GM20431 (cell line): Measurements from ENCODE around the gene MX1.

Source experiments
- in situ Hi-C: fragments of 300-500 bp; cut with MseI, MboI; formaldehyde crosslinking; loops from one replicate; pipeline ENCODE4 v1.15.0; 2020; ENCODE audit warnings: low sequenced_read_pairs; ENCODE audit not compliant: unreplicated experiment

MX1 gene

DNA sequence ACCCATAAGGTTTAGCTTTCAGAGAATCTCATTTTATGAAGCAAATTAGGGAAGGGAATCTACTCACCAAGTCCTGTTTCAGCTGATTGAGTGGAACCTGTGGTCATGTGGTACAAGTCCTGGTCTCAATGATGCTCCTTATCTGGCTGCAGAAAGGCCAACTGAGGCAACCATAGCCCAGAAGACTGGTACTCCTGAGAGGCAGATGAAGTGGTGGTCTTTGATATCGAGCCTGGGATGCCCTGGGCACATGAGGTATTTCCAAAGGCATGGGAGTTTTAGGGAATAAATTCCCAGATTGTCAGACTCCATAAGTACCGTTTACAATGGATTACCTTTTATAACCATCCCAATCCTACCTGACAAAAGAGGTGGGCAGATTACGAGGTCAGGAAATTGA is 3.3 kb downstream of the MX1 start:
- in situ Hi-C loops = no loop called here

DNA sequence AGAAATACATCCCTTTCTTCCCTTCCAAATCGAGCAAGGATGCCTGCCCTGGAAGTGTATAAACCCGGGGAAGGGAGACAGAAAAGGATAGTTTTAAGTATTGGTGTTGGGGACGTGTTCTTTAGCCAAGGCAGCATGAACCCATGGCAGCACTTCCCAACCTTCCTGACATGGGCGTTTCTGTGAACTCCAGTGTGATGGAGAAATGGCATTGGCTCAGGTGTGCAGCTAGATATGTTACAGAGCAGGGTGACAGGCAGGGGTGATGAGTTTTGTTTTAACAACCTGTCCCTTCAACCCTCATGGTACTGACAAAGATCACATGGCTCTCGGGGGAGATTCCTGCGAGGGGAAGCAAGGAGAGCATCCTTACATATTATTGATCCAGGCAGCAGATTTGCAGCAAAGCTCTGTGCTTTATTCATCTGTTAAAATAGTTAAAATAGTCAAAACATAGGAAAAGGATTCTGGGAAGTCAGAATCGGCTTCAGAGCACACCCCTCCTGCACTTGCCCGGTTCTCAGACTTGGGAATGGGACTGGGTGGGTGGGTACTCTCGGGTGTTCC is 4.0 kb downstream of the MX1 start:
- in situ Hi-C loops = no loop called here

DNA sequence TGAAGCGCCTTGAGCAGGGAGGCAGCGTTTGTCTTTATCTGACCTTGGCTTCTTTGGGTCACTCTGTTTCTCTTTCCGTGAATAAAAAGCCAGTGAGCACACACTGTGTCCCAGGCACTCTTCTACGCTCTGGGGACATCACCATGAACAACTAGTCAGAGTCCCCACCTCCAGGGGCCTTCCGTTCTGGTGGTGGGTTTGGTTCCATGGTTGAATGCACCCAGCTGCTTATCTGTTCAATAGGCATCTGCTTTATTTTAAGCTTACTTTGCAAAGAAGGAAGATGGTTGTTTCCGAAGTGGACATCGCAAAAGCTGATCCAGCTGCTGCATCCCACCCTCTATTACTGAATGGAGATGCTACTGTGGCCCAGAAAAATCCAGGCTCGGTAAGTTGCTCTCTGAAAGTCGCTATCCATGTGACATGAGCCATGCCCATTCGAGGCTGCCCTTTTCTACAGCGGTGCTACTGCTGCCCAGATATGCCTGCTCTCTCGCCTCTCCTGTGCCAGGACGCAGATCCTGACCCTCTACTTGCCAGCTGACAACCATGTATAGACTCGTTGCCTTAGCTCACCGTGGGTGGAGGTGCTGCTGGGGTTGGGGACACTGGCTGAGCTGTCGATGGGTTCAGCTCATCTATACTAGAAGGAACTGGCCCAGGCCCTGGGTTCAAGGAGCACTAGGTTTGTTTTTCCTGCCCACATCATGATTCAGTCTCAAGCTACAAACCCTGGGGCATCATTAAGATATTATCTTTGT is 5.9 kb downstream of the MX1 start:
- in situ Hi-C loops = no loop called here

DNA sequence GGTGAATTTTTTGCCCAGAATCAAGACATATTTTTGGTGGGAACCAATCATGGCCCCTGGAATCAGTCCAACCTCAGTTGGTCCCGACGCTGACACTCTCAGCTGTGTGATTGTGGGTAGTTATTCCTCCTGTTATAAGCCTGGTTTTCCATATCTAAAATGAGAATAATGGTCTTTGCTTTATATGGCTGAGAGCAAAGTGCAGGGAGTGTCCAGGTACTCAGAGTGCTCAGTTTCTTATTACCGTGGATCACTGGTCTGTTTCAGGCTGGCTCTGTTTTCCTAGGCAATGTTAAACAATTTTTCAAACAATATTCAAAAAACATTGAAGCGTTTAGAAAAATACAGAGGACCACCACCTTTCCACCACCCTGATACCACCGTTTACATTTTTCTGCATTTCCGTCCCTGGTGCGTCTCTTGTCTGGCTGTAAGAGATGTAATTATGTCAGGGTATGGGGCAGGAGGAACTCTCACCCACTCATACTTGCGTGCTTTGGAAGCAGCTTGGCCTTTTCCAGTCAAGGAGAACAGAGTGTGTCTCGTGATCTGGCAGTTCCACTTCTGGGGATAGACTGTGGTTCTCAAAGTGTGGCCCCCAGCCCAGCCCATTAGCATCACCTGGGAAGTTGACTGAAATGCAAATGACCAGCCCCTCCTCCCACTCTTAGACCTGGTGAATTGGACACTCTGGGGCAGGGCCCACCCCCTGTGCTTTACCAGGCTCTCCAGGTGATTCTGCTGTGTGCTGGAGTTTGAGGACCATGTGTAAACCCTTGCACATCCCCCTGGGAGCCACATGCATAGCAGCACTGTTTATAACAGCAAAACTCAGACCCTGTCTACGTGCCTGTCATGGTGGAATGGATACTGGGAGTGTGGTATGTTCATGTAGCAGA is 6.8 kb downstream of the MX1 start:
- in situ Hi-C loops = no loop called here

DNA sequence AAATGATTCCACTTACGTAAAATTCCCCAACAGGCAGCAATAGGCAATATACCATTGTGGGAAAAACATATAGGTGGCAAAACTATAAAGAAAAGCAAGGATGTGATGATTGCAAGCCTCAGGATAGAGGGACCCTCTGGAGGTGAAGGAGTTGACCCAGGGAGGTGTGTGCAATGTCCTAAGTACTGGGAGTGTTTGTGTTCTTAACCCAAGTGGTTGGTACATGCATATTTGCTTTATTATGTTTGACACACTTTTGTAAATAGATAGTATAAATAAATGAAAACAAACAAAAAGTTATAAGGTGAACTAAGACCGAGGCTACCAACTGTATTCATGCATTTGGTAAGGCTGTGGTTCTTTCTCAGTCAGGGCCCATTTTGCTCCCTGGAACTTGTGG is 7.5 kb downstream of the MX1 start:
- in situ Hi-C loops = no loop called here

DNA sequence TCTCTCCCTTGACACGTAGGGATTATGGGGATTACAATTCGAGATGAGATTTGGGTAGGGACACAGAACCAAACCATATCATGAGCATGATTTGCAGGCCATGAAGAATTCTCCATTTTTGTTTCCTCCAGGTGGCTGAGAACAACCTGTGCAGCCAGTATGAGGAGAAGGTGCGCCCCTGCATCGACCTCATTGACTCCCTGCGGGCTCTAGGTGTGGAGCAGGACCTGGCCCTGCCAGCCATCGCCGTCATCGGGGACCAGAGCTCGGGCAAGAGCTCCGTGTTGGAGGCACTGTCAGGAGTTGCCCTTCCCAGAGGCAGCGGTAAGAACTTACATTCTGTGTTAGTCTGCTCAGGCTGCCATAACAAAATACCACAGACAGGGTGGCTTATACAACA is 9.7 kb downstream of the MX1 start:
- in situ Hi-C loops = no loop called here

DNA sequence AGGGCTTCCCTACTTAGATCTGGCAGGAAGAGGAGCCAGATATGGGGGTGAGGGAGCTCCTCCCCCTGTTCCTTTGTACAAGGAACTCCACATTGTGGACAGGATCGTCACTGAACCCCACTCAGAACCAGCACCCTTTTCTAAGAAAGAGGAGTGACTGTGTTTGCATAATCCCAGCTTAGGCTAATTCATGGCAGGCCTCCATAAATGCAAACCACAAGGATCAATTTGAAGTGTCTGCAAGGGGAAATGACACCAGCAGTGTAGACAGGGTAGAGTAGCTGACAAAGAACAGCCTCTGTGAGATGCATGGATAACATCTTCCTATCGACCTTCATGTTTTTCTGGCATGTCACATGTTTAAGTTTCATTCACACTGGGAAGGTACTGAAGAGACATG is 11.7 kb downstream of the MX1 start:
- in situ Hi-C loops = no loop called here

DNA sequence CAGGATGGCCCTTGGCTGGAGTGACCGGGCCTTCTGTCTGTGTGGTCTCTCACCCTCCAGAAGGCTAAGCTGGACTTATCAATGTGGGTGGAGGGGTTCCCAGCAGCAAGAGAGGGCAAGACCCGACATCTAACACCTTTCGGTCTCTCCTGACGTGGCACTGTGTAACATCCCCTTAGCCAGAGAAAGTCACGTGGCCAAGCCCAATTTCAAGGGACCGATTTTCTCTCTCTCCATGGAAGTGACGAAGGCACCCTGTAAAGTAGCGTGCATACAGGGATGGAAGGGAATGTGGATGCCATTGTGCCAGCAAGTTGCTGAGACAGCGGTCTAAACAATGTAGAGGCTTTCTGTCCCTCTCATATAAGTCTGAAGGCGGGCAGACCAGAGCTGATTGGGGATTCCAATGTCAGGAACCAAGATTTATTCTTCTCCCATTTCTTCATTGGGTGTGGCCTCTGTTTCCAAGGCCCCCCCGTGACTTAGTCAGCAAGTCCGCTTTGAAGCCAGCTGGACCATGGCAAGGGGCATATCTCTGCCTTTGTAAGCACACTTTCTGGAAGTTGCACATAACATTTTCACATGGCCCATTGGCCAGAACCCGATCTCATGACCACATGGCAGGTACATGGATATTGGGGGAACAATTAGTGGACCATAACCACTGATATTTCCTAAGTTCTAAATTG is 12.5 kb downstream of the MX1 start:
- in situ Hi-C loops = no loop called here

DNA sequence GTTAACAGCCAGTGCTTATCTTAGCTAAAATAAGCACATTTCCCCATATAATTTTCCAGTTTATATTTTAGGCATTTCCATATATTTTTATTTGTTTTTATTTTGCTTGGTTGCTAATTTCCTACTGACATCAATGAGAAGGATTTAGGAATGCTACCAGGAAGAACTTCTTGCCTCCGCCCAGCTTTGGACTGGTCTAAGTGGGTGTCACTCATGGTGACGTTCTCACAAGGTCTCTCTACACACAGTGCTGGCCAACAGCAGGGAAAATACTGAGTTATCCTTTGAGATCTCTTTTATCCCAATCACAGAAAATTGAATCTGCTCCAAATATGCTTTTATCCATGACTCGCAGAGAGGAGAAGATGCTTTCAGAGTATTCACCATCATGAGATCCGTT is 13.2 kb downstream of the MX1 start:
- in situ Hi-C loops = no loop called here

DNA sequence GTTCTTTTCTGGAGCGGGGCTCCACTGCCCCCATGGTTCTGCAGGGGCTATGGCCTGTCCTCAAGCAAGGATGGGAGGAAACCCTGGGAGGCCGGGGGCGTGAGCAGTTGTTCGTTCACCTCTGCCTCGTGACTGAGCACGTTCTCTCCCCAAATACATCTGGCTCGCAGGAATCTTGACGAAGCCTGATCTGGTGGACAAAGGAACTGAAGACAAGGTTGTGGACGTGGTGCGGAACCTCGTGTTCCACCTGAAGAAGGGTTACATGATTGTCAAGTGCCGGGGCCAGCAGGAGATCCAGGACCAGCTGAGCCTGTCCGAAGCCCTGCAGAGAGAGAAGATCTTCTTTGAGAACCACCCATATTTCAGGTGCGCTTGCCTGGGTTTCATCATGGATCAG is 15.5 kb downstream of the MX1 start:
- in situ Hi-C loops = no loop called here

DNA sequence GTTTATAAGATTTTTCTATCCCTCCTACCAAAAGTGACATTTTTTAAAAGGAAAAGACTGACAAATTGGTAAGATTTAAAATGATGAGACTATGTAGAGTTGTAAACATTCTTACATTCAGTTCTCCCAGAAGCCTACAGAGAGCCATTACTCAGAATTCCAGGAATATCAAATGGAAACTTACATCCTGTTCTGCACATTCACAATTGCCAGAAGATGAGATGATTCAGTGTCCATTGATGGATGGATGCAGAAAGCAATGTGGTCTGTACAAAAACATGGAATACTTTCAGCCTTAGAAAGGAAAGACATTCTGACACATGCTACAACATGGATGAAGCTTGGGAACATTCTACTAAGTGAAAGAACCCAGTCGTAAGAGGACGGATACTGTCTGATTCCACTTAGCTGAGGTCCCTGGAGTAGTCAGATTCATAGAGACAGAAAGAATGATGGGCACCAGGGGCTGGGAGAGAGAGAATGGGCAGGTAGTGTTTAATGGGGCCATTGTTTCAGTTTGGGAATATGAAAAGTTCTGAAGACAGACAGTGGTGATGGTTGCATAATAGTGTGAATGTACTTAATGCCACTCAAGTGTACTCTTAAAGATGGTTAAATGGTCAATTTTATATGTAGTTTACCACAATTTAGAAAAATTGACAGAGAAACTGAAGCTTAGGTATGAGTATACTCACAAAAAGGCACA is 16.6 kb downstream of the MX1 start:
- in situ Hi-C loops = no loop called here

DNA sequence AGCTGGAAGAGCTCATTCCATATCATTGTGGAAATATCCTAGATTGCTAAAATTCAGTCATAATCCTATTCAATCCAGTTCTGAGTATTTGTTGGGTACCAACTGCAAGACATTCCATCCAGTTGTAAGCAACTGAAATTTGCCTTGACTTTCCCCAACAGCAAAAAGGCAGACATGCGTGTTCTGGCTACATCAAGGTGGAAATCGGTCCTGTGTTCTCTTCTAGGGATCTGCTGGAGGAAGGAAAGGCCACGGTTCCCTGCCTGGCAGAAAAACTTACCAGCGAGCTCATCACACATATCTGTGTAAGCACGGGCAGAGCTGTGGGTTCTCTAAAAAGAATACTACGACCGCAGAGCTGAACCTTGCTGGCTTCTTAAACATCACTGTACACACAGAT is 17.5 kb downstream of the MX1 start:
- in situ Hi-C loops = no loop called here

DNA sequence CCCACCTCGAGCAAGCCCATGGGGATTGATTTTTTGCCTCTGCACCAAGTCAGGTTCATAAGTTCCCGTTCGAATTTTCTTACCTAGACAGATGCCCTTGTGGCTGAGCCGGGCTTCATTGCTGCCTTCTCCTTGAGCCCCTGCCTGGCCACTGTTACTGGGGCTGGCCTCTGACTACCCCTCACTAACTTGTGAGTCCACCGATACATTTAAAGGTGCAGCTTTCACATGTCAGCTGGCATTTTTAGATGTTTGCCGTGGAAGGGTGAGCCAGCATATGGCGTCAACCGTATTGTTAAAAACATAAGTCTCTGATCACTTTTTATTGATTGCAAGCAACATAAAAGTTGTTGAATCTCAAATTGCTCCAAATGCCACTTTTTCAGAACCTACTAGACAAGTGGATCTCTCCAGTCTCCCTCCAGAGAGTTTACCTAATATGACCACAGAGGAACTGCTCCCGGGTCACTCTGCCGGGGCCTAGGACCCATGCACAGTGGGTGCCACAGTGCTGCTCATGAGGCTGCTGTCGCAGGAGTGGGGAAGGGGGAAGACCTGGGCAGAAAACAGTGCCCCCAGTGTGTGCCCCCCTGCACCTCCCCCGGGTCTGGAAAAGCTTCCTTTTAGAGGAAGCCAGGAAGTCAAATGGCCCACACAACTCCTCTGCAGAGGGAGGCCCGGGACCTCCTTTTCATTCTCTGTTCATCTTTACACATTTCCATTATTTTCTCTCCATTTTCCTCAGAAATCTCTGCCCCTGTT is 18.8 kb downstream of the MX1 start:
- in situ Hi-C loops = no loop called here

DNA sequence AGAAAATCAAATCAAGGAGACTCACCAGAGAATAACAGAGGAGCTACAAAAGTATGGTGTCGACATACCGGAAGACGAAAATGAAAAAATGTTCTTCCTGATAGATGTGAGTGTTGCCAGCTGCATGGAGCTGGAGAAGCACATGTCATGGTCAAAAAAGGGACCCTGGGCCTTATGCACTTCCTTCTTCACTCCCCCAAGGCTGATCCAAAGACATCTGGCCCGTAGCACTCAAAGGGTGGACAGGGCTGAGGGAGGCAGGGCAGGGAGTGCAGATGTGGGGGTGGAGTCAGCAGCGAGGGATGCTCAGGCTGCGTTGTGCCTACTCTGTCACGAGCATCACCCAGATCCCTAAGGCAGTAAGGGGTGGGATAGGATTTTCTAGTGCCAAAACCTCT is 19.4 kb downstream of the MX1 start:
- in situ Hi-C loops = no loop called here

DNA sequence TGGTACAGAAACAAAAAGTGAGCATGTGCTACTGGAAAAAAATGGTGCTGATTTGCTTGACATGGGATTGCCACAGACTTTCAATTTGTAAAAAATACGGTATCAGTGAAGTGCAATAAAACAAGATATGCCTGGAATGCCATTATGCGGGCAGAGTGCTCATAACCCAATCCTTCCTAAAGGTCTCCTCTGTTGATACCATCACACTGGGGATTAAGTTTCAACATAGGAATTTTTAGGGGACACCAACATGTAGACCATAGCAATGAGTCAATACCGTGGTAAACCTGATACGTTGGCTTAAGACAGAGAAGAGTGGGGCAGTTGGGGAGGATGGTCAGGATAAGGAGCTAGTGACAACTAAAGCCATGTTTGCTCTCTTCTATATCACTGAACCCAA is 20.5 kb downstream of the MX1 start:
- in situ Hi-C loops = no loop called here

DNA sequence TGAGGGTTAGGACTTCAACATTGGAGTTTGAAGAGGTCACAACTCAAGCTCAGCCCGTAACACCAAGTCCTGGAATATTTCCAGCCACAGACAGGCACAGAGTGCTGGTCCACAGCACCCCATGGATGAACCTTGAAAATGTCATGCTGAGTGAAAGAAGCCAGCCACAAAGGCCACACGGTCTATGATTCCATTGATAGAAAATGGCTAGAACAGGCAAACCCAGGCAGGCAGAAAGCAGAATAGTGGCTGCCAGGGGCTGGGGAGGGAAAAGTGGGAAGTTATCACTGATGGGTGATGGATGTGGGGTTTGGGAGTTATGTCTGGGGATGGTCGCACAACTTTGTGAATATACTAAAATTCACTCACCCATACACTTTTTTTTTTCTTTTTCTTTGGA is 21.3 kb downstream of the MX1 start:
- in situ Hi-C loops = no loop called here

DNA sequence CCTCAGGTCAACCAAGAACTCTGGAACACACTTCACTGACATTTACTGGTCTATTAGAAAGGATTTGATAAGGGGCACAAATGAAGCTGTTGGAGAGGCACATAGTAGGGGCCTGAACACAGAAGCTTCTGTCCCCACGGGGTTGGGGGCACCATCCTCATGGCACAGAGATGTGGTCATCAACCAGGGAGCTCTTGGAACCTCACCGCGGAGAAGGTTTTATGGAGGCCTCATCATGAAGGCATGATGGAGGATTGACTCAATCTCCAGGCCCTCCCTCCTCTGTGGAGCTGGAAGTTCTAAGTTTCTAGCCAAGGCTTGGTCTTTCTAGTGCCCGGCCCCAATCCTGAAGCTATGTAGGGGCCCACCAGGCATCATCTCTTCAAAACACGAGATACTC is 23.6 kb downstream of the MX1 start:
- in situ Hi-C loops = loop anchor here (25.0 kb wide), 1 partner anchor 162 kb away; no protein-coding TSS in a partner anchor

DNA sequence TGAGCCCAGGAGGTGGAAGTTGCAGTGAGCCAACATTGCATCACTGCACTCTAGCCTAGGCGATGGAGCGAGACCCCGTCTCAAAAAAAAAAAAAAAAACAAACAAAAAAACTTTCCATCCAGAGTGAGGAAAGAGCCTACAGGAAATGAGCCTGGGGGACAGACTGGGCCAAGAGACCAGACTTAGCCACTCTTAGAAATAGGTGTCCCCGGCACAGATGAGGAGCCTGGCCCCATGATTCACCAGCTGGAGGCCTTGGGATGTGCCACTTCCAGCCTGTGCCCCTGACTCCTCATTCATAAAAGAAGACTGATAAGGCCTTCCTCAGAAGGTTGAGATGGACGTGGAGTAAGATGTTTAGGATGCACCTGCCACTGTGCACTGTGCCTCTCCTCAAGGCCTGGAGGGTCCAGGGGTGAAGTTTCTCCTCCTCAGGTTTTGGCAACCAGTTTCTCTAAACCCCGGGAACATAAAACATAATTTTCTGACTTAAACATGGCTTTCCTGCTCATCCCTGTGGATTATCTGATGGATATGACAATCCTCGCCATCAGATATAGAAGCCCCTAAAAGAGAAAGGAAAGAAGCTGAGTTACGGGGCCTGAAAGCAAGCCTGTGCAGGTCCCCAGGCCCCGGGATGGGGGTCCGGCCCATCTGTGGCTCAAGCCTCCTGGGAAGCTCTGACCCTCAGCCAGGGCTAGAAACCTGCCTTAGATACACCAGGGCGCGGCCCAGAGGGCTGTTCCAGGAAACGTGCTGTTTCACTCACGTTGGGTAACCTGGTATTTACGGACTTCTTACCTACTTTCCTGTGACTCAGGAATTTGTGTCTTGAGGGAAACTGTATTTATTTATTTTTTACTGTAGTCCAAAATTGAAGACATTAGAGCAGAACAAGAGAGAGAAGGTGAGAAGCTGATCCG is 26.0 kb downstream of the MX1 start:
- in situ Hi-C loops = loop anchor here (25.0 kb wide), 1 partner anchor 165 kb away; no protein-coding TSS in a partner anchor
